ENCODE data around the gene AHNAK.

DNA sequence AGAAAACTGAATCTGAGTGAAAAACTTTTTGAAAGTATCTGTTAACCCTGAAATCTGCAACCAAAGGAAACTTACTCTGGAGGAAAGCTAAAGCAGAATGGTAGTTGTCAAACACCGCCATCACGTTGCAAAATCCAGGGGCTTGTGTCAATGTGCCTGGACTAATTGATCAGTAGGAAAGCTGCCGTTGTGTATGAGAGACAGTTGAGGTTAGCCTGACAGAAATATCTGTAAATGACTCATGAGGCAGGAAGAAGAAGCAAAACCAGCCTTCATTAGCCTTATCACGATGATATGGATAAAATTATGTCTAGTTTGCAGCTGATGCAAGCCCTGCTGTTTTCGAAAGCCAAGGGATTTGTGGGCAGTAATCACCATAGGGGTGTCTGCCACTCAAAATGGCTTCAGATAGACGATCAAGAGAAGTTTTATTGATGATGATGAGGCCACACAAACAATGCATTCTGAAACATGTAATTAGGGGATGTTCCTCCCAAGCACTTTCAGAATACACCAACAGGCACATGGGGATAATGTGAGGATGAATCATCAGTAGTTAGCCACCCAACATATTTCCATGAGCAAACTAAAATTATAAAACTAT lies 118.9 kb downstream of the AHNAK start:
- no peak for TF ChIP-seq POLR2A (IDR thresholded peaks at IDR 0.05; ENCODE audit: low read depth, low read length)
- TF ChIP-seq POLR2AphosphoS5 (IDR thresholded peaks at IDR 0.05; ENCODE audit: low read depth, low read length): no peak
- TF ChIP-seq TAF1 (IDR thresholded peaks at IDR 0.05; ENCODE audit: borderline replicate concordance, low read depth, low read length): no peak

Measured in GM12892 (cell line).